ENCODE results near the gene LRRC47. TPM values are rescaled to one million over a fixed set of nuclear protein-coding genes. Genes with fewer than 3 reads are reported as not detected.

LRRC47 gene
- polyA plus RNA-seq, 1 of the 3 experiments (the other 2 are of a cell fraction) = 34.6 TPM

GRCh38 chr1:3767328-3767925 is 28.9 kb downstream of the LRRC47 start:
- 87% methylated on average over 7 of the region's 17 CpGs for WGBS (ENCODE audit: low lambda C conversion rate)
- TF ChIP-seq POLR2AphosphoS5 (IDR thresholded peaks at IDR 0.05; ENCODE audit: low read depth, low read length) = no peak
- no peak for TF ChIP-seq MEF2A (IDR thresholded peaks at IDR 0.05; ENCODE audit: borderline replicate concordance, low read depth)
- TF ChIP-seq, protein P1, sequence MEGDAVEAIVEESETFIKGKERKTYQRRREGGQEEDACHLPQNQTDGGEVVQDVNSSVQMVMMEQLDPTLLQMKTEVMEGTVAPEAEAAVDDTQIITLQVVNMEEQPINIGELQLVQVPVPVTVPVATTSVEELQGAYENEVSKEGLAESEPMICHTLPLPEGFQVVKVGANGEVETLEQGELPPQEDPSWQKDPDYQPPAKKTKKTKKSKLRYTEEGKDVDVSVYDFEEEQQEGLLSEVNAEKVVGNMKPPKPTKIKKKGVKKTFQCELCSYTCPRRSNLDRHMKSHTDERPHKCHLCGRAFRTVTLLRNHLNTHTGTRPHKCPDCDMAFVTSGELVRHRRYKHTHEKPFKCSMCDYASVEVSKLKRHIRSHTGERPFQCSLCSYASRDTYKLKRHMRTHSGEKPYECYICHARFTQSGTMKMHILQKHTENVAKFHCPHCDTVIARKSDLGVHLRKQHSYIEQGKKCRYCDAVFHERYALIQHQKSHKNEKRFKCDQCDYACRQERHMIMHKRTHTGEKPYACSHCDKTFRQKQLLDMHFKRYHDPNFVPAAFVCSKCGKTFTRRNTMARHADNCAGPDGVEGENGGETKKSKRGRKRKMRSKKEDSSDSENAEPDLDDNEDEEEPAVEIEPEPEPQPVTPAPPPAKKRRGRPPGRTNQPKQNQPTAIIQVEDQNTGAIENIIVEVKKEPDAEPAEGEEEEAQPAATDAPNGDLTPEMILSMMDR (IDR thresholded peaks at IDR 0.05) = no peak
- TF ChIP-seq ZBTB33 (IDR thresholded peaks at IDR 0.05; ENCODE audit: borderline replicate concordance, low read depth) = no peak
- Histone ChIP-seq H3K9me2 (no peaks in the 10 kb centered on the region), H3K36me3 (replicated peaks in 1 of 2; ENCODE audit: control insufficient read depth in 1 of 2, insufficient read depth in 2 of 2, low read length in 1 of 2) (no peaks in the 10 kb centered on the region), H3K27ac (ENCODE audit: low read depth in 2 of 2, low read length in 1 of 2) (no peak overlapping the region), H3F3A (replicated peaks; ENCODE audit: insufficient read depth) (no peaks in the 10 kb centered on the region), H2AFZ (ENCODE audit: low read depth) (no peak overlapping the region), H3K27me3 (ENCODE audit: insufficient read depth) (no peaks in the 10 kb centered on the region), H3K79me2 (ENCODE audit: insufficient read depth) (no peaks in the 10 kb centered on the region), H3K4me1 (ENCODE audit: control insufficient read depth in 1 of 2, insufficient read depth in 2 of 2, low read depth in 1 of 2, low read length in 1 of 2) (peaks cover 0 to 7% of the 10 kb centered on the region in 2 experiments; a peak in 1 of 4 replicates), H3K9me3 (no peaks in the 10 kb centered on the region), H3K4me2 (no peak overlapping the region), H3K9ac (no peak overlapping the region), H3K4me3 (ENCODE audit: low read depth in 2 of 2, low read length in 1 of 2) (no peak overlapping the region), H4K20me1 (ENCODE audit: insufficient read depth) (no peaks in the 10 kb centered on the region)
- ChIA-PET CTCF (interaction anchor here (0.9 to 1.5 kb wide), 3 partner anchors 9 to 314 kb away, joined by 3 read pairs; partner anchors contain the start of gene CCDC27), POLR2A (no interaction called here)
- DNase-seq = no peak

GRCh38 chr1:3763351-3764125 is 32.8 kb downstream of the LRRC47 start:
- Histone ChIP-seq H3K9me3 (no peaks in the 10 kb centered on the region), H3K4me1 (ENCODE audit: control insufficient read depth in 1 of 2, insufficient read depth in 2 of 2, low read depth in 1 of 2, low read length in 1 of 2) (no peaks in the 10 kb centered on the region), H4K20me1 (ENCODE audit: insufficient read depth) (no peaks in the 10 kb centered on the region), H3K27ac (ENCODE audit: low read depth in 2 of 2, low read length in 1 of 2) (no peak overlapping the region), H2AFZ (ENCODE audit: low read depth) (no peak overlapping the region), H3K9me2 (no peaks in the 10 kb centered on the region), H3K27me3 (ENCODE audit: insufficient read depth) (no peaks in the 10 kb centered on the region), H3K4me2 (no peak overlapping the region), H3K9ac (no peak overlapping the region), H3K4me3 (ENCODE audit: low read depth in 2 of 2, low read length in 1 of 2) (no peak overlapping the region), H3K36me3 (replicated peaks in 1 of 2; ENCODE audit: control insufficient read depth in 1 of 2, insufficient read depth in 2 of 2, low read length in 1 of 2) (no peaks in the 10 kb centered on the region), H3F3A (replicated peaks; ENCODE audit: insufficient read depth) (no peaks in the 10 kb centered on the region), H3K79me2 (ENCODE audit: insufficient read depth) (no peaks in the 10 kb centered on the region)
- WGBS (ENCODE audit: low lambda C conversion rate) = 71% methylated on average over 13 of the region's 31 CpGs
- DNase-seq = no peak
- CTCF ChIA-PET = interaction anchor here (1.1 to 1.6 kb wide), 2 partner anchors 11 to 310 kb away, joined by 3 read pairs; no protein-coding TSS in a partner anchor
- POLR2A ChIA-PET = no interaction called here
- no peak for TF ChIP-seq RFX5 (IDR thresholded peaks at IDR 0.05; ENCODE audit: low read length)
- TF ChIP-seq, protein P2, sequence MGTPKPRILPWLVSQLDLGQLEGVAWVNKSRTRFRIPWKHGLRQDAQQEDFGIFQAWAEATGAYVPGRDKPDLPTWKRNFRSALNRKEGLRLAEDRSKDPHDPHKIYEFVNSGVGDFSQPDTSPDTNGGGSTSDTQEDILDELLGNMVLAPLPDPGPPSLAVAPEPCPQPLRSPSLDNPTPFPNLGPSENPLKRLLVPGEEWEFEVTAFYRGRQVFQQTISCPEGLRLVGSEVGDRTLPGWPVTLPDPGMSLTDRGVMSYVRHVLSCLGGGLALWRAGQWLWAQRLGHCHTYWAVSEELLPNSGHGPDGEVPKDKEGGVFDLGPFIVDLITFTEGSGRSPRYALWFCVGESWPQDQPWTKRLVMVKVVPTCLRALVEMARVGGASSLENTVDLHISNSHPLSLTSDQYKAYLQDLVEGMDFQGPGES (IDR thresholded peaks at IDR 0.05; ENCODE audit: low read depth, low read length) = no peak
- TF ChIP-seq REST (IDR thresholded peaks at IDR 0.05; ENCODE audit: low read depth, low read length) = no peak
- TF ChIP-seq, protein P3, sequence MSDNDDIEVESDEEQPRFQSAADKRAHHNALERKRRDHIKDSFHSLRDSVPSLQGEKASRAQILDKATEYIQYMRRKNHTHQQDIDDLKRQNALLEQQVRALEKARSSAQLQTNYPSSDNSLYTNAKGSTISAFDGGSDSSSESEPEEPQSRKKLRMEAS (IDR thresholded peaks at IDR 0.05; ENCODE audit: low read depth) = no peak
- TF ChIP-seq RAD21 (IDR thresholded peaks at IDR 0.05; ENCODE audit: low read length) = no peak
- no peak for TF ChIP-seq POLR2AphosphoS5 (IDR thresholded peaks at IDR 0.05; ENCODE audit: low read depth, low read length)
- TF ChIP-seq YY1 (IDR thresholded peaks at IDR 0.05; ENCODE audit: low read depth) = no peak
- no peak for TF ChIP-seq SMC3 (IDR thresholded peaks at IDR 0.05; ENCODE audit: low read depth, low read length)
- no peak for TF ChIP-seq ZBTB33 (IDR thresholded peaks at IDR 0.05; ENCODE audit: borderline replicate concordance, low read depth)
- no peak for TF ChIP-seq GABPA (IDR thresholded peaks at IDR 0.05; ENCODE audit: low read depth)
- TF ChIP-seq FOXJ3 (CRISPR knock-in tag; IDR thresholded peaks at IDR 0.05) = no peak

Data from SK-N-SH (cell line).